Measurements from ENCODE around the gene PIEZO2.

PIEZO2 gene

DNA sequence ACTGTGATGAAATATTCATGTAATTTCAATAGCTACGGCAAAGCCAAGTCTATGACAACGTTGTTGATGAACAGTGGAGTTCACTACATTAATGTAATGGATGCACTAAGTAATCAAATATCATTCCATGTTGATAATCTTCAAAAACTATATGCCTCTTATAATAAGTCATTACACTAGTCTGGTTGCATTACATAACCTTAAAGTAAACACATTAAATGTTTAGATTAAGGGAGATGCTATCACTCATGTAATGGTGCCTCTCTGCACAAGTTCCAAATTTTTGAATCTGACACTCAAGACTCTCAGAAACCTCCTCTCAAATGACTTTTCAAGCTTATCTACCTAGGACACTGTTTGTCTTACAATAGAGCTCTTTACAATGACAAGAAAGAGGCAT is 35.4 kb downstream of the PIEZO2 start:
- Histone ChIP-seq H3K4me3 (no peak overlapping the region), H3K36me3 (replicated peaks) (no peaks in the 10 kb centered on the region), H3K27me3 (ENCODE audit: low read depth) (no peaks in the 10 kb centered on the region), H3K4me1 (no peaks in the 10 kb centered on the region), H3K9me3 (no peaks in the 10 kb centered on the region)
- DNase-seq (ENCODE audit: low spot score in 2 of 2), result no peak
- in situ Hi-C loops (cut with MboI; ENCODE audit: low sequenced_read_pairs), result no loop called here

DNA sequence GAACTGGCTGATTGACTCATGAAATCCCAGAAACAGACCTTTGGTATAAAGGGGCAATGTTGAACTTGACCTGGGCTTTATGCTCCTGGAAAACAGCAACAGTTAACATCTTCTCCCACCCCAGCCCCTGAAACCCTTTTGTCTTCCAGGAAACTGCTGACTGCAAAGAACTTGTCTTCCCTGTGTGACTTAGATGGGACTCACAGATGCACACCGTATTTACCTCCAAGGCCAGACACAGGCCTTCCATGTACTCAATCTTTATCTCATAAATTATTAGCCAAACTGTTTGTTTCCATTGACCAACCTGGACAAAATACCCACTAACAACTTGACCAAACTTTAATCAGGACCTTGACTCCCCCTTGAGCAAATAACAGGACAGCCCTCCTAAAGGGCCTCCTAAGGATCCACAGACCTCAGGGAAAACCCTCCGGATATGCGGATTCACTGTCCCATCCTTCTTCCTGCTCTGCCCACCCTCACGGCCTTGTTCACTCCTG is 36.3 kb downstream of the PIEZO2 start:
- Histone ChIP-seq H3K4me1 (no peaks in the 10 kb centered on the region), H3K36me3 (replicated peaks) (no peaks in the 10 kb centered on the region), H3K27me3 (ENCODE audit: low read depth) (no peaks in the 10 kb centered on the region), H3K4me3 (no peak overlapping the region), H3K9me3 (no peaks in the 10 kb centered on the region)
- in situ Hi-C loops (cut with MboI; ENCODE audit: low sequenced_read_pairs), result no loop called here
- DNase-seq (ENCODE audit: low spot score in 2 of 2), result no peak

DNA sequence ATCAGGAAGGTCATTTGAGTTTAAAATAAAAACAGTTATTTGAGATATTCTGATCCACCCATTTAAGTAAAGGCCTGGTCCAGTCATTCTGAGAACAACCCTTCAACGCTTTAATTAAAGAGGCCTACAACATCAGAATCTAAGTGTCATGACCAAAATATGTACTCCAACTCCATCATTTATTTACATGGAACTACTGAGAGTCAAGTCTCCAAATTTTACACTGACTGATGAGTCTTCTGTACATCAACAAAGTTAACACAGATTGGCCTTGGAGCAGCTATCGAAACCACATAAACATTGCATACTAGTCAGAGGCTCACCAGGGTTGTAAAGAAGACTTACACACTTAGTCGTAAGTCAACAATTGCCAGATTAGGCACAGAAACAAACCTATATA is 37.1 kb downstream of the PIEZO2 start:
- Histone ChIP-seq H3K4me1 (no peaks in the 10 kb centered on the region), H3K36me3 (replicated peaks) (no peaks in the 10 kb centered on the region), H3K4me3 (no peak overlapping the region), H3K9me3 (no peaks in the 10 kb centered on the region), H3K27me3 (ENCODE audit: low read depth) (no peaks in the 10 kb centered on the region)
- in situ Hi-C loops (cut with MboI; ENCODE audit: low sequenced_read_pairs), result no loop called here
- no peak for DNase-seq (ENCODE audit: low spot score in 2 of 2)

DNA sequence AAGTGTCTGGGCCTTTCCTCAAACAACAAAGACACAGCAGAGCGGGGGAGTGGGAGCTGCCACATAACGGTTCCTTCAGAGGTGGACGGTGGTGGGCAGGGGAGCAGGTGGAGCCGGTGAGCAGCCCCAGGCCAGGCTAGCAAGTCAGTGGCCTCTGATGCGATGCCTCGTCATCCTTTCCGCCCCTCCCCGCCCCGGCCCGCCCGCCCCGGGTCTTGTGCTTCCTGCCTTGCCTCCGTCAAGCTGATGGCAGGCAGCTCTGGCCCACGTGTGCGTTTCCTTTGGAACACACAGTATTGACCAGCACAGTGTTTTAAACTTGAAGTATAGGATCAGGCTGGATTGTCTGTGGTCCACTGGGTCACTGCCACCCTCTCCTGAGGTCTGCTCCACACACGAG is 38.9 kb downstream of the PIEZO2 start:
- Histone ChIP-seq H3K36me3 (replicated peaks) (no peaks in the 10 kb centered on the region), H3K9me3 (no peaks in the 10 kb centered on the region), H3K4me1 (no peaks in the 10 kb centered on the region), H3K27me3 (ENCODE audit: low read depth) (no peaks in the 10 kb centered on the region), H3K4me3 (no peak overlapping the region)
- in situ Hi-C loops (cut with MboI; ENCODE audit: low sequenced_read_pairs), result no loop called here
- no peak for DNase-seq (ENCODE audit: low spot score in 2 of 2)

DNA sequence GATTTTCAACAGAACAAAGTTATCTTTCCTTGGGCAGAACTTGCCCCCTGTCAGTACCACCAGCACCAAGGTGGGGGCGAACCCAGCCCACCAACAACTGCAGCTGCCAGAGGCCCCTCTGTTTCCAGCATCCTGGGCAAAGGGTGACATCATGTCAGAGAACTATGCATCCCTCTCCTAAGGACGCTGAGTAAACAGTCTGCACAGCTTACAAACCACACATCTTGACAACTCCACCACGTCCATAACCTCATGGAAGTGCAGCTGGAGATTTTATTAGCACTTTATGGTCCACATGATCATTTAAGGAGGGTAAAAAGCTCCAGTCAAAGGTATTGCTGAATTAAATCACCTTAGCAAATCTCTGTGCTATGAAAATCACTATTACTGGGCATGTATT is 40.4 kb downstream of the PIEZO2 start:
- Histone ChIP-seq H3K4me3 (no peak overlapping the region), H3K9me3 (no peaks in the 10 kb centered on the region), H3K27me3 (ENCODE audit: low read depth) (no peaks in the 10 kb centered on the region), H3K4me1 (no peaks in the 10 kb centered on the region), H3K36me3 (replicated peaks) (no peaks in the 10 kb centered on the region)
- in situ Hi-C loops (cut with MboI; ENCODE audit: low sequenced_read_pairs), result no loop called here
- DNase-seq (ENCODE audit: low spot score in 2 of 2), result no peak

DNA sequence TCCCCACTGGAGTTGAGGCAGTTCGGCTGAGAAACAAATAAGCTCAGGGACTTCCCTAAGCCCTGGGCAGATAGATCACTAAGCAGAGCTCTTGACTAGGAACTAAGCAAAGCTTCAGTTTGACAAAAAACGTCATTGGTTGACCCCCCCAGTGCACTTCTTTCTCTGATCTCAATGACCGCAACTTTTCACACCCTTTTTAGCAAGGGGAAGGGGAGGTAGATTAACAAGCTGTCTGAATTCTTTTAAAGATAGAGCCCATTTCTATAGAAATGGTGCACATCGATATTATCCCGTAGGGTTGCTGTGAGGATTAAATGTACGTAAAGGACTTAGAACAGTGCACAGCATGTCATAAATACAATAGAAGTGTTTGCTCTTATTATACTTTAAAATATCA is 42.5 kb downstream of the PIEZO2 start:
- Histone ChIP-seq H3K9me3 (no peaks in the 10 kb centered on the region), H3K4me3 (no peak overlapping the region), H3K27me3 (ENCODE audit: low read depth) (no peaks in the 10 kb centered on the region), H3K4me1 (no peaks in the 10 kb centered on the region), H3K36me3 (replicated peaks) (no peaks in the 10 kb centered on the region)
- in situ Hi-C loops (cut with MboI; ENCODE audit: low sequenced_read_pairs), result no loop called here
- no peak for DNase-seq (ENCODE audit: low spot score in 2 of 2)

DNA sequence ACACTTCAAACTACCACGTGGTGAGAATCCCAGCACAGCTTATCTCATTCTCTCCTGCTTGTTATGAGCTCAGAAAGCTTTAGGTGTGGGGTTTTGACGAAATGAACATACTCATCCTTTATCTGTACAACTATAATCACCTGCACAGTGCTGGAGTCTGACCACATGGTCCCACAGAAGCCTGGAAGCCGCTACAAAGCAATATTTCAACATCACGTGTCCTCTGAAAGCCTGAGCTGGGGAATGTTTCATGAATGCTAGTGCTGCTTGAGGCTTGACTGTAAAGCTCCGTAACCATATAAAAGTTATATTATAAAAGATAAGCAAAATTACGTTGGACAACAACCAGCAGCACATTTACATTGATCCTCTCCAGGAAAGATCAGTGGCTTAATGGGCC is 43.9 kb downstream of the PIEZO2 start:
- no peaks in the 10 kb centered on the region for H3K27me3 ChIP-seq (ENCODE audit: low read depth)
- H3K4me3 ChIP-seq, result no peak overlapping the region
- in situ Hi-C loops (cut with MboI; ENCODE audit: low sequenced_read_pairs), result no loop called here
- H3K9me3 ChIP-seq, result no peaks in the 10 kb centered on the region
- H3K36me3 ChIP-seq (replicated peaks), result no peaks in the 10 kb centered on the region
- no peak for DNase-seq (ENCODE audit: low spot score in 2 of 2)
- H3K4me1 ChIP-seq, result no peaks in the 10 kb centered on the region

DNA sequence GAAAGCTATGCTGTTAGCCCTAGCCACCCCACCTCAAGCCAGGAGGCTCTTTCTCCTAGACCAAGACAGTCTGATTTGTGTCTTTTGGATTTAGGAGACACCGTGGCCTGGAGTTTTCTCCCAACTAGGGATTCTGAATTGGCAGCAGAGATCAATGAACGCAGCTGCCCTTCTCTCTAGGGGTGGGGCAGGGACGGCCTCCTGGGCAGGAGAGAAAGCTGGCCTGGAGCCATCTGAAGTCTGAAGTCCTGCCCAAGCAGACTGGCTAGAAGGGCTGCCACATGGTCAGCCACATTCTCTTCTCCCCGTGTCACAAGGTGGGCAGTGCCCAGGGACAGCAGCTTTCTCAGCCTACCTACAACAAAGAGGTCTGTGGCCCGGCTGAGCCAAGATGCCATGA is 45.1 kb downstream of the PIEZO2 start:
- H3K36me3 ChIP-seq (replicated peaks), result no peaks in the 10 kb centered on the region
- H3K4me3 ChIP-seq, result no peak overlapping the region
- no peaks in the 10 kb centered on the region for H3K4me1 ChIP-seq
- no peak for DNase-seq (ENCODE audit: low spot score in 2 of 2)
- in situ Hi-C loops (cut with MboI; ENCODE audit: low sequenced_read_pairs), result no loop called here
- no peaks in the 10 kb centered on the region for H3K27me3 ChIP-seq (ENCODE audit: low read depth)
- no peaks in the 10 kb centered on the region for H3K9me3 ChIP-seq

DNA sequence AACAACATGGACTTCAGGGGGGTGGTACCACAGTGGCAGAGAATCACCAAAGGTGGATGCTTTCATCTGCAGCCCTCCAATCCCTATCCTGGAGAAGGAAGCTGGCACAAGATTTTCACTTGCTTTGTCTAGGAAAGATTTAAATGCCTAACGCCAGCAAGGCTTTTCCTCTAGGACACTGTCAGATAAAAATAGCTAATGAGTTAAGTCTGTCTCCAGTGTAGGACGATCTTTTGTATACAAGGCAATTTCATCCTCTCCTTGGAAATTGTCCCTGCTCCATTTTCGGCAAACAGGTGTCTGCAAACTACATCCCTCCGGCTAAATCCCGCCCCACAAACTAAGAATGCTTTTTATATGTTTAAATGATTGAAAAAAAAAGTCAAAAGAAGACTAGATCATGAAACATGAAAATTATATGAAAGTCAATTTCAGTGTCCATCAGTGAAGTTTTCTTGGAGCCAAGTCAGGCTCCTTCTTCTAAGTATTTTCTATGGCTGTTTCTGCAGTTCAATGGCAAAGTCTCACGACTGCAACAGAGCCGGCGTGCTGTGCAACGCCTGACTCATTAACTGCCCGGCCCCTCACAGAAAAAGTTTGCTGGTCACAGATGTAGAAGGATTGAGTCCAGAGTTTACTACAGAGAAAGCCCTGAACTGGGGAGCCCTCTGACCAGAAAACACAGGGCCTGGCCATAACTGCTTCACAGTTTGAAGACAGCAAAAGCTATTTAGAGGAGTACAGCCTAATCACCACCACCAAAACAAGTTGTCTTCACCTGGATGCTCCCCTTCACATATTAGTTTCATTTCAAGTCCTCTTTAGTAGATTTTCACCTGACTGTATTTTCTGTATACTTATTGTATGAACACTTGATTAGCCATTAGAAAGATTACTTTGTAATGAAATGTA is 52.3 kb downstream of the PIEZO2 start:
- in situ Hi-C loops (cut with MboI; ENCODE audit: low sequenced_read_pairs), result no loop called here

DNA sequence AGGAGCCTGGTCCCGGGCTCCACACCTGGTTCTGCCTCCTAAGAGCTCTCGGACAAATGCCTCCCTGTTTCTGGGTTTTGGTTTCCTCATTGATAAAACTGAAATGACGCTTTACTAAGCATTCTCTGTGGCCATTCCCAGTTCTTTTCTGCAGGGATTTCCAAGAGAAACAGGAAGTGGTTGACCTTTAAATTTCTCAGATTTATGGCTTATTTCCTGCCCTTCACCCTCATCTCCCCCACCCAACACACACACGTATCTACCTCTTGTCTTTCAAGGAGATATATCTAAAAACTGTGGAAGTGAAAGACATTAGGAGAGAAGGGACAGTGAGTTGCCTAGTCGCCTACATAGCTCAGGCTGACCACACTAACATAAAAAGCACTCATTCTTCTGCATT is 53.0 kb downstream of the PIEZO2 start:
- Histone ChIP-seq H3K36me3 (replicated peaks) (no peaks in the 10 kb centered on the region), H3K27me3 (ENCODE audit: low read depth) (no peaks in the 10 kb centered on the region), H3K4me3 (no peak overlapping the region), H3K9me3 (no peaks in the 10 kb centered on the region), H3K4me1 (no peaks in the 10 kb centered on the region)
- in situ Hi-C loops (cut with MboI; ENCODE audit: low sequenced_read_pairs), result no loop called here
- no peak for DNase-seq (ENCODE audit: low spot score in 2 of 2)

More for the DNA sequence above, 52.3 kb downstream of the PIEZO2 start:
- H3K4me3 ChIP-seq, result no peak overlapping the region
- no peaks in the 10 kb centered on the region for H3K4me1 ChIP-seq
- H3K36me3 ChIP-seq (replicated peaks), result no peaks in the 10 kb centered on the region
- H3K9me3 ChIP-seq, result no peaks in the 10 kb centered on the region
- H3K27me3 ChIP-seq (ENCODE audit: low read depth), result no peaks in the 10 kb centered on the region
- DNase-seq (ENCODE audit: low spot score in 2 of 2), result no peak

DNA sequence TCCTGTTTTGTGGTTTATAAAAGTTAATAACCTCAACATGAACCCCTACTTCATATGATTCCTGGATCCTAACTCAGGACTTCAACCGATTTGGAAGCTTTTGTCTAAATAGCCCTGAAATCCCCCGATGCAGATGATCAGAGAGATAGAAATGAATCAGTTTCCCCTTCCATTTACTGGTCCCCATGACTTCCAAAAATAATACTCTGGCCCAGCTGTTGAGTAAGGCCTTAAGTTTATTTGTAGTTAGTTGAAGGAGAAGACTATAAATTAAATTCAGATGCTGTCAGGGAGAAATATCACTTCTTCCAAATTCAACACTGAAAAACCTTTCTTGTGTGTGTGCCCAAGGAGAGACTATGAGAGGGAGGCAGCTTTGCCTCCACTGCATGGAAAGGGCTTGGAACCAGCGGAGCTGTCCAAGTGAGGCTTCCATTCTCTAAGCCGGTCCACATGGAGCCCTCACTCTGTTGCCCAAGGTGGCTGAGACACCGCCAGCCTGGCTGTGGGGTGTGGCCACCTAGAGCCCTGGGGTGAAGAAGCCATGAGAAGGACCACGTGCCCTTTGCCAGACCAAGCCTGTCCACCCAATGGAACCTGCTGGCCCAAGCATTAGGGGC is 53.6 kb downstream of the PIEZO2 start:
- Histone ChIP-seq H3K27me3 (ENCODE audit: low read depth) (no peaks in the 10 kb centered on the region), H3K36me3 (replicated peaks) (no peaks in the 10 kb centered on the region), H3K4me1 (no peaks in the 10 kb centered on the region), H3K4me3 (no peak overlapping the region), H3K9me3 (no peaks in the 10 kb centered on the region)
- DNase-seq (ENCODE audit: low spot score in 2 of 2), result no peak
- in situ Hi-C loops (cut with MboI; ENCODE audit: low sequenced_read_pairs), result no loop called here

DNA sequence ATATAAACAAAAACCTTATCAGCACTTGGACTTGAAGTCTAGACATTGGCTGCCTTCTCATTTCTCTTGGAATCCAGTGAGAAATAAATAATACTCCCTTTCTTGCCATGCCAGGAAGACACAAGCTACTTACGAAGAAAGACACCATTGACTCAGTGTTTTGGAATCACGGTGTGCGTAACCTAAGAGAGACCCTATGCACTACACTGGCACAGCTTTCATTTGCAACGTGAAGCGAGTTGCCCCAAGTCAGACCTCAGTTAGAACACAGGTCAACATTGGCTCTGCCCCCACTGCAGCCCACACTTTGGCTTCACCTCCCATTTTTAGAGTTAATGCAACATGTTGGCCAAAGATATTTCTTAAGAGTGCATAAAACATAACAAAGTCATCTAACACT is 54.2 kb downstream of the PIEZO2 start:
- Histone ChIP-seq H3K4me1 (no peaks in the 10 kb centered on the region), H3K27me3 (ENCODE audit: low read depth) (no peaks in the 10 kb centered on the region), H3K4me3 (no peak overlapping the region), H3K36me3 (replicated peaks) (no peaks in the 10 kb centered on the region), H3K9me3 (no peaks in the 10 kb centered on the region)
- in situ Hi-C loops (cut with MboI; ENCODE audit: low sequenced_read_pairs), result no loop called here
- no peak for DNase-seq (ENCODE audit: low spot score in 2 of 2)

DNA sequence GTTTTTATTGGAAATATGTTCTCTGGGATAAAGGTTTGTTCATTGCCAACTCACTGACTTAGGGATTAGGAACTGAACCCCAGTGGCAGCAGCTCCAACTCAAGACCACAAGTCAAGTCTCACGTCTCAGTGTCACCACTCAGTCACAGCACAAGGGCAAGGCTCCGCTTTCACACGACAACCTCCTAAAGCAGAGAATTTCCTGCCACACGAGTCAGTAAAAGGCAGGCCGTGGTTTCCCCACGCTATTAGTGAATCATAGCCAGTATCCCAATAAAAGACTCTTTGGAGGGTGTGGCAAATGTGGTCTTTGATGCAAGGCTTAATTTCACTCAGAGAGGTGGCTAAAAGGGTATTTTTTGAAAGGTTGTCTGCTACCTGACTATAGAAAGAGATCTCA is 57.6 kb downstream of the PIEZO2 start:
- Histone ChIP-seq H3K9me3 (no peaks in the 10 kb centered on the region), H3K36me3 (replicated peaks) (no peaks in the 10 kb centered on the region), H3K4me3 (no peak overlapping the region), H3K4me1 (no peaks in the 10 kb centered on the region), H3K27me3 (ENCODE audit: low read depth) (no peaks in the 10 kb centered on the region)
- no peak for DNase-seq (ENCODE audit: low spot score in 2 of 2)
- in situ Hi-C loops (cut with MboI; ENCODE audit: low sequenced_read_pairs), result no loop called here

DNA sequence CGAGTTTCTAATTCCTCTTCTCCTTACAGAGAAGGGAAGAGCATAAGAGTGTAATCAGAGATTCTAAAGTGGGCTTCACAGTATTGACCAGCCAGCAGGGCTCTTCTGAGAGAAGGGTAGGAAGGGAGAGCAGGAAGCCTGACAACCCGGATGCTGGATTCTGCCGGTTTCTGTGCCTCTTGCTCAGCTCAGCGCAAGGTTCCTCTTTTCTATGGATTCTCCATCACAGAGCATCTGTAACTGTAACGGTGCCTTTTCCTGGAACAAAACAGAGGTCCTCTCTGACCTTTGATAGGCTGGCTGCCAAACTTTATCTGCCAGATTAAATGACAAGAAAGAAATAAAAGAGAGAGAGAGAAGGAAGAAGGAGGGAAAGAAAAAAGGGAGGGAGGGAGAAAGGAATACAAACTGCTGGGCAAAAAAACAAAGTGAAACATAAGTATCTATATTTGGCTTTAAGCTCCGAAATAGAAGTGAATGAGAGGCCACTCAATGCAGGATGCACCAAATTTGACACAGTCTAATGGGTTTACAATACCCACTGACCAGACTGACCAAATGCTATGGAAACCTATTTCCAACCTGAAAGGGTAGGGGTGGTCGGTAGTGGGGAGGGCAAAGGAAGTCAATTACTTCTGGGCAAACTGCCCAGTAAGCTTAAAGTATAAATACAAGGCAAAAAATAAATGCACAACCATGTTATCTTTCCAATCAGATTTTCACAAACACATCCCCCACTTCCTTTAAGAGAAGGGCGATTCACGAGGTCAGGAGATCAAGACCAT is 59.2 kb downstream of the PIEZO2 start:
- in situ Hi-C loops (cut with MboI; ENCODE audit: low sequenced_read_pairs), result no loop called here
- Histone ChIP-seq H3K27me3 (ENCODE audit: low read depth) (no peaks in the 10 kb centered on the region), H3K4me1 (no peaks in the 10 kb centered on the region), H3K4me3 (no peak overlapping the region), H3K36me3 (replicated peaks) (no peaks in the 10 kb centered on the region), H3K9me3 (no peaks in the 10 kb centered on the region)
- DNase-seq (ENCODE audit: low spot score in 2 of 2), result no peak
